Muscle of back (tissue), 13 donors: ENCODE data around the gene HAT1. TPM values are rescaled to one million over a fixed set of nuclear protein-coding genes. Genes with fewer than 3 reads are reported as not detected.
"Not testable (repeated sequence)": the region's sequence is repeated elsewhere in the genome, so short reads cannot be mapped to it uniquely, and the experiment has no call there.

Experiments
- DNase-seq, 3 donors: peaks; one replicate each; pipeline versions ENCODE4 v3.0.0 to v3.0.0-alpha.2; 2013
- long read RNA-seq, 9 donors: transcript quantifications; one replicate each; lab custom pipeline, GENCODE V29; 2026
- polyA plus RNA-seq, 10 donors: library from polyadenylated mRNA; unstranded; fragments of 120-200 nt; gene quantifications; one replicate each; pipeline ENCODE4 v1.2.1, GENCODE V29; 2013; ENCODE audit not compliant: insufficient read length in 10 of 10

The HAT1 gene, protein sequence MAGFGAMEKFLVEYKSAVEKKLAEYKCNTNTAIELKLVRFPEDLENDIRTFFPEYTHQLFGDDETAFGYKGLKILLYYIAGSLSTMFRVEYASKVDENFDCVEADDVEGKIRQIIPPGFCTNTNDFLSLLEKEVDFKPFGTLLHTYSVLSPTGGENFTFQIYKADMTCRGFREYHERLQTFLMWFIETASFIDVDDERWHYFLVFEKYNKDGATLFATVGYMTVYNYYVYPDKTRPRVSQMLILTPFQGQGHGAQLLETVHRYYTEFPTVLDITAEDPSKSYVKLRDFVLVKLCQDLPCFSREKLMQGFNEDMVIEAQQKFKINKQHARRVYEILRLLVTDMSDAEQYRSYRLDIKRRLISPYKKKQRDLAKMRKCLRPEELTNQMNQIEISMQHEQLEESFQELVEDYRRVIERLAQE
- polyA plus RNA-seq, result 10 to 100 TPM; 36.8 to 47.5 (median 39.9) TPM
- long read RNA-seq, donor 1, transcript HAT1-201 (11 exons, 1,626 nt), result major isoform, 11 of 12 reads
- long read RNA-seq, donor 1, partial matches to known transcripts, result 0 of 12 reads
- long read RNA-seq, donor 1, other reads (novel, unspliced or antisense), result 0 of 12 reads
- long read RNA-seq, donor 2, transcript HAT1-201 (11 exons, 1,626 nt), result major isoform, 5 of 12 reads
- long read RNA-seq, donor 2, partial matches to known transcripts, result 5 of 12 reads
- long read RNA-seq, donor 2, other reads (novel, unspliced or antisense), result 0 of 12 reads
- long read RNA-seq, donor 3, result 0 reads
- long read RNA-seq, donor 4, transcript HAT1-201 (11 exons, 1,626 nt), result major isoform, 6 of 6 reads
- long read RNA-seq, donor 4, partial matches to known transcripts, result 0 of 6 reads
- long read RNA-seq, donor 4, other reads (novel, unspliced or antisense), result 0 of 6 reads
- long read RNA-seq, donor 5, transcript HAT1-201 (11 exons, 1,626 nt), result major isoform, 11 of 11 reads
- long read RNA-seq, donor 5, partial matches to known transcripts, result 0 of 11 reads
- long read RNA-seq, donor 5, other reads (novel, unspliced or antisense), result 0 of 11 reads
- long read RNA-seq, donor 6, transcript HAT1-201 (11 exons, 1,626 nt), result major isoform, 11 of 12 reads
- long read RNA-seq, donor 6, partial matches to known transcripts, result 0 of 12 reads
- long read RNA-seq, donor 6, other reads (novel, unspliced or antisense), result 0 of 12 reads
- long read RNA-seq, donor 7, transcript HAT1-201 (11 exons, 1,626 nt), result major isoform, 9 of 10 reads
- long read RNA-seq, donor 7, partial matches to known transcripts, result 0 of 10 reads
- long read RNA-seq, donor 7, other reads (novel, unspliced or antisense), result 0 of 10 reads
- long read RNA-seq, donor 8, transcript HAT1-201 (11 exons, 1,626 nt), result major isoform, 9 of 17 reads
- long read RNA-seq, donor 8, partial matches to known transcripts, result 8 of 17 reads
- long read RNA-seq, donor 8, other reads (novel, unspliced or antisense), result 0 of 17 reads
- long read RNA-seq, donor 9, partial matches to known transcripts, result 0 of 1 reads
- long read RNA-seq, donor 9, other reads (novel, unspliced or antisense), result 0 of 1 reads

DNA sequence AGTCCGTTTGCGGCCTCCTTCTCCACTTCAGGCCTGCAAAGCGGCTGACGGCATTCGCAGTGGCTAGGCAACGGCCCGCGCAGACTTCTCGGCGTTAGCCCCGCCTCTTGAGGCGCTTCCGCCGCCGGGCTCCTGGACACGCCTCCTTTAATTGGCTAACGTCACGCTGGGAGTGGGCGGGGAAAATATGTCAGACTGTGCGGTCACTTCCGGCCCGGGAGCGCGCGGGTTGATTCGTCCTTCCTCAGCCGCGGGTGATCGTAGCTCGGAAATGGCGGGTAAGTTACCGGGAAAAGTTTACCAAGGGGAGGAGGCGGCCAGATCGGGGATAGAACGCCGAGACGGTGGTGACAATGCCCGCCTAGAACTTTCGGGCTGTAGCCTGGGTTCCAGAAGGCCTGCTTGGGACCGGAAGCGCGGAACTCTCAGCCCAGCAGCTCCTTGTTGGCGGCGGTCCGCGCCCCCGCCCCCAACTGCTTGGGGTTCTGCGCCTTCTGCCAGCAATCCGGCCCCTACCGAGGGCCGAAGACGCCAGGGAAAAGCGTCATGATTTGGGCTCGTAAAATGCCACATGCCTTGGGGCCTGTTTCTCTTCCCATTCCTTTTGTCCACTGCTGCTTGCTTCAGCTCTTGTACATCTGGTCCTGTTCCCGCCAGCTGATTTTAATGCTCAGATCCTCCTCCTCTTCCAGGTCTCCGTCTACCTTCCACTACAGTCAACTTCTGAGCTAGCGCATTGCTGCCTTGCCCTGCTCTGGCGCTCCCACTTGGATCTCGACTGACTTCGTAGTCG is at the start of gene HAT1:
HAT1 (plus strand) TSS at position 232 of the 793 bp plus-strand sequence; CDS start at position 272, 40 bp downstream.
- peak; percentile 98 to 99 (median 99) for DNase-seq

DNA sequence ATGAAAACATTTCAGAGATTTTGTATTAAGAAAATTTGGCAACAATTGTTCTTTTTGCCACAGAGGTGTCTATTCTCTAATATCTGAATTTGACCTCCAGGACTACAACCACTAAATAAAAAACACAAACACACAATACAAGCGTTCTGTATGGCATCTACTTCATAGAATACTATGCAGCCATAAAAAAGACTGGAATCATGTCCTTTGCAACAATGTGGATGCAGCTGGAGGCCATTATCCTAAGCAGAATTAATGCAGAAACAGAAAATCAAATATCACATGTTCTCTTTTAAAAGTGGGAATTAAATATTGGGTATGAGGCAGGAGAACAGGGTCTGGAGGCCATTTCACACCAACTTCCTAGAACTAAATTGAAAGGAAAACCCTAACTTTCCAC is 47.7 kb upstream of the HAT1 start:
- no peak for DNase-seq

DNA sequence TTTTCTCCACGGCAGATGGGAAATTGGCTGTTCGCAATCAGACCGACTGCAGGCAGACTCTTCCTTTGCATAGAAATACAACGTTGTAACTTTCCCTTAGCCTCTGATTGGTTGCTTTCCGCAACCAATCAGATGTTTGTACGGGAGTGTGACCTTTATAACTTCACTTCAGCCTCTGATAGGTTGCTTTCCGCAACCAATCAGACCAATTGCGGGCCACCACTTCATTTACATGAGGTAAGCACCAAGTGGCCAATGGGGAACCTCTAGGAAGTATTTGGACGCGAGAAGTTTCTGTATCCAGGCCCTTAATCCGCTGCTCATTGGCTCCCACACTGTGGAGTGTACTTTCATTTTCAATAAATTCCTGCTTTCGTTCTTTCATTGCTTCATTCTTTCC is 47.3 kb upstream of the HAT1 start:
- DNase-seq, result no peak

DNA sequence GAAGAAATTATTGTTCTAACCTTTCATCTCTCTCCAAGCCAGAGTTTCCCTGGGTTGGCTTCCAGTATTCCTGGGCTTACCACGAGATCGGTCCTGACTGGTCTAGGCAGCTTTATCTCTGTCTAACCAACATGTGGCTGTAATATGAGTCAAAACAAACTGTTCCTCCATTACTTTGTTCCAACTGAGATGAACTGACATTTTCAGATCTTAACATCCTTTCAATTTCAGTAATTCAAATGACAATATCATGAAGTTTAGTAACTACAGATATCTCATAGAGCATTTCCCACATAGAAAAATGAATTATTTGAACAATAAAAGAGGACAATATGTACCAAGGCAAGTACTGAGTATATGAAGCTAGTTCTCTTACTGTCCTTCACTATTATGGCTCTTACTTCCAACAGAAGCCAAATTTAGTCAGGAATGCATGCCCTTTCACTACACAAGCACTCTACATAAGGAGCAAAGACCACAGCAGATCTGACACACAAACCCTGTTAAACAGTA is 43.7 kb upstream of the HAT1 start:
- peak in 1 of 3 donors; percentile 13 for DNase-seq

DNA sequence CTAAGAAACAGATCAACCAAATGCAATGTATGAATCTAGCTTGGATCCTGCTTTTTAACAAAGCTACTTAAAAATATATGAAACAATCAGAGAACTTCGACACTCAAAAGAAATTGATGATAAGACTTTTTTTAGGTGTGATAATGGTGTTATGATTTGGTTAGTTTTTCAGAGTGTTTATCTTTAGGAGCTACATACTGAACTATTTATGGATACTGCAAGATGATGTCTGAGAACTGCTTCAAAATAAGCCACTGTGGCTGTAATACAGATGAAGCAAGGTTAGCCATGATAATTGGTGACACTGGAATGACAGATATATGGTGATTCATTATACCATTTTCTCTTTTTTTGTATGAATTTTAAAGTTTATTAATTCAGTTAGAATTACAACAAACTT is 42.4 kb upstream of the HAT1 start:
- no peak for DNase-seq

DNA sequence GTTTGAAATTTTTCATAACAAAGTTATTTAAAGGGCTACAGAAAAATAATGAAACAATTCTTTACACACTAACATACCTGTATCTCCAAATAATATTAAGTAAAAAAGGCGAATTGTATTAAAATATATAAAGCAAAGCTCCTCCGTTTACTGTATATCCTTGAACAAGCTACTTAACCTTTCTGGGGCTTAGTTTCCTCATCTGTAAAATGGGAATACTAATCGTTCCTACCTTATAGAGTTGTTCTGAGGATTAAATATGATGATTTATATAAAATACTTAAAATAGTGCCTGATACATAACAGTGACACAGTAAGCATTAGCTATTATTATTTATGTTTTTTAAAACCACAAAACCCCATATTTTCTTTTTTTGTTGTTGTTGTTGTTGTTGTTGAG is 41.5 kb upstream of the HAT1 start:
- DNase-seq, result no peak

DNA sequence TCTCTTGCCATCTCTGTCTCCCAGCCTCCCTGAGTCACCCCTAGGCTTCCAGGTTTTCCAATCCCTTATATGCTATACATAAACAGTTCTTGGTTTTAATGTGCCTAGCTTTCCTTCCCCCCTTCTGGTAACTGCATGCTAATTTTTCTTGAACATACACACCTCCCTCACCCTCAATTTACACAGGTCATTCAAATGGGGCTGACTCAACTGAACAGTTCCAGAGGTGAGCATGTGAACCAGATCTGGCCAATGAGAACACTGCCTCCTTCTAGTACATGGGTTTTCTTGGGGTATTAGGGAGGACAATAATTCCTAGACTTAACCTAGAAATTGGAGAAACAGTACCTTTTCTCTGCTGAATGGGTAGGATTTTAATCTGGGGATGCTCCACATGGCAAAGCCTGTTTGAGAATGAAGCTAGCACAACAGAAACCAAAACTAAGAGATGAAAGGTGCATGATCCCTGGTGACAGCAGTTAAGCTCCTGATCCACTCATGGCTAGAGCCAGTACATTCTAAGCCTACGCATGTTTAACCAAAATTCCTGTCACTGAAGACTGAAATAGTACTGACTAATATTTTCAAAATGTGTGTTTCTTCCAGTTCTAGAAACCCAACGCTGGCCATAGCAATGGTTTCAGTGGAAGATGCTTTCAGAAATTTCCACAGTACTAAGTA is 40.0 kb upstream of the HAT1 start:
- DNase-seq, result no peak

DNA sequence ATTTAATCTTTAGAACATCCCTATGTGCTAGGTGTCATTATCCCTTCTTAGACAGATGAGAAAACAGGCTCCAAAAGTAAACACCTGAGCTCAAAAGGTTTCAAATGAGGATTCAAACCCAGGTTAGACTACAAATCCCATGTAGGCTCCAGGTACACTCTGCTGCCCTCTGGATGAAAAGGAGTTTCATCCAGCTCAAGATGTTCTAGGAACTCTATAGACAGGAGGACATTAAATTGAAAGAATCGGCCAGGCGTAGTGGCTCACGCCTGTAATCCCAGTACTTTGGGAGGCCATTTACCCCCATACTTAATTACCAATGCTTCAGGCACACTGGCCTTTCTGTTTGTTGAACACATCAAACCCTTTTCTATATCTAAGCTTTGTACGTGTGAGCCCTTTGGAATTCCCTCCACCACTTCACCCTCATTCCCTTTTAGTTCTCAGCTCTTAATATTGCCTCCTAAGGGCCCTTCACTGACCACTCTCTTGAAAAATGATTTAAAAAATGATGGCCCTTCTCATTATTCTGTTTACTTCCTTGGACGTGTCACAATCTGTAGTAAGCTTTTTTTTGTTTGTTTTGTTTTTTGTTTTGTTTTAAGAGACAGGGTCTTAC is 38.9 kb upstream of the HAT1 start:
- no peak for DNase-seq

DNA sequence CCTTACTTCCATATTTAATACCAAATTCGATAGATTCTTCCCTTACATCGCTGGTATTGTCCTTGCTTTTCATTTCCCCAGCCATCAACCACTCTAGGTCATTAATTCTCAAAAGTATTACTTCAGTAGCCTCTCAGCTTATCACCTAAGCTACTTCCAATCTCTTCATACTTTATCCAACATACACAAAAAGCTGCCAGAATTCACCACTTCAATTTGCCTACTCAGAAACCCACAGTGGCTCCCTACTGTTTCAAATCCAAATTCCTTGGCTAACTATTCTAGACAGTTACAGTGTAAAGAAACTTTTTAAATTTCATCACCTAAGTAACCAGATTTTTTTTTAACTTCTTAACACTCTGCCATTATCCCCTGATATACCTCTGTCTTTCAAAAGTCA is 32.9 kb upstream of the HAT1 start:
- no peak for DNase-seq

DNA sequence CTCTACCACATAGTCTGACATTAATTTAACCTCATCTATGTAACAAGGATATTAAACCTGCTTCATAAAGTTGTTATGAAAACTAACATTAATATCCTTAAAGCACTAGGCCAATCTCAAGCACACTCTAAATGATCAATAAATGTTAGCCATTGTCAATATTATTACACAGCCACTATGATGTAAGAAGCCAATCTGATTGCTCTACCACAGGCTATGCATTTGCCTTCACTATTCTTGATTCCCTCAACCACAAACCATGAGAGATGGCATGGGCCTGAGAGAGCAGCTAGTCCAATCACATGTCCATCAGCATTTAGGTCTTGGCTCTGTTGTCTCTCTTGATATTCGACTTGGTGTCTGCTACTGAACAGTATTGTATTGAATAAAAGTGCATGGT is 32.5 kb upstream of the HAT1 start:
- DNase-seq, result no peak

DNA sequence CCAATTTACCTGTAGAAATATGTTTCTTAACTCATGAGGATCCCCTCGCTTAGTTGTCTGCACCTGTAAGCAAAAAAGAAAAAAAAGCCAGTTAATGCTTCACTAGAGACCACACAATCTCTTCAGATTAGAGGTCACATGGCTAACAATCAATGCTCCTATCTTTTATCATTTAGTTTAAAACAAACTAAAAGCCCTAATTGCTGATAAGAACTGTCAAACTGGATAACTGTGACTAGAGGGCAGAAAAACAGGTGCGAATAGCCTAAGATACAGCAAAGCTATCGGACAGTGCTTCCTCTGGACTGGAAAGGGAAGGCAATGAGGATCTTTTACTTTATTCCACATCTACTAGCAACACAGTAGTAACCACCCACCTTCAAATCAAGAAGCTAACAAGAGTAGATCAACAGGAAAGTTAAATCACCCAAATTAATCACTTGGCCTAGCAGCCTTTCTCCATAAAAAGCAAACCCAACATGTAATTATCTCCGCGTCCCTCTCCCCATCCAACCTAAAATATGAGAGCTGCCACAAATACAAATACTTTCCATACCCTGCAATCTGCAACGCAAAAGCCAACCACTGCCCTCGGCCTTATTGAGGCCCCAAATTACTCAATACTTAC is 29.0 kb upstream of the HAT1 start:
- no peak for DNase-seq

DNA sequence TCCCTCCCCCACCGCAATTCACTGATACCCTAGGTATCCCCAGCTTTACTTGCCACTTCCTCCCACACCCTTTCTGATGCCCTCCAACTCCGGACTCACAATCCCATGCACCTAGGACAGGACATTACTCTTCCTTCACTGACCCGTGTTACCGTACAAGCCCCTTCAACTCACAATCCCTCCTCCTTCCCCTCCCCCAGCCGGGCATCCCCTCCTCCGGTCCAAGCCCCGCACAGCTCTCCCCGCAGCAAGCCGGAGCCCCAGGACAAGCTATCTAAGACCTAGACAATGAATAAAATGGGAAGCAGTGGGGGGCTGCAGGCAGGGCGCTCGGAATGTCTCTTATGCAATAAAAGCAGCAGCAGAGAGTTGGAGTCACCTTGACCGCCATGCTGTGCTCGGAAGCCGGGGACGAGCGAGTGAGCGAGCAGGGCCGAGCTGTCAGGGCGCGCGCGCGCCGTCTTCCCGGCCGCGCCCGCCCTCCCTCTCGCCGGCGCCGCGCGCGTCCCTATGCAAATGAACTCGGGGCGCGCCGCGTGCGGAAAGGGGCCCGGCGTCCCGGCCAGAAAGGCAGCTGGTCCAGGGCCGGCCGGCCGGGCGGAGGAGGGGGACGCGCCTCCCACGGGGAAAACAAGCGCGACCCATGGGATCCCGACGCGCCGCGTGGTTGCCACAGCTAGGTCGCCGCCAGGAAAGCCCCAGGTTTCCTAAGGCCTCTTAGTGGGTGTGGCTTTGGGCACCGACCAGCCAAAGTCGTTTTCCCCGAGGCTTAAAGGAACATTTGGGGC is 28.2 kb upstream of the HAT1 start, which contains the start of gene SLC25A12:
SLC25A12 (minus strand) TSS at position 421 of the 788 bp plus-strand sequence; CDS start at position 391, 30 bp downstream.
- peak; percentile 83 to 95 (median 92) for DNase-seq

DNA sequence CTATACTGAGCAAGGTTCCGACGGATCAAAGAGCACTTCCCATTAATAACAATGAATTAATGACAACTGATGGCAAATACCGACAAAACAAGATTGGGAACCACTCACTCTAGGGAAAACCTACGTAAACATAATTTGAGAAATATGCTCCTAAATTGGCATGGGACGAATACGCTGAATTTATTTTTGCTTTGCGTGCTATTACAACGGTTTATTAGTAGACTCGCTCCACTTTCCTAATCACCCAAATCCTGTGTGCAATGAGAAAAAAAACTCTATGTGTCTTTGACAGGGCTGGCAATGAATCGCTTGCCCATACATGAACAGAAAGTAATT is 27.7 kb upstream of the HAT1 start:
- no peak for DNase-seq

DNA sequence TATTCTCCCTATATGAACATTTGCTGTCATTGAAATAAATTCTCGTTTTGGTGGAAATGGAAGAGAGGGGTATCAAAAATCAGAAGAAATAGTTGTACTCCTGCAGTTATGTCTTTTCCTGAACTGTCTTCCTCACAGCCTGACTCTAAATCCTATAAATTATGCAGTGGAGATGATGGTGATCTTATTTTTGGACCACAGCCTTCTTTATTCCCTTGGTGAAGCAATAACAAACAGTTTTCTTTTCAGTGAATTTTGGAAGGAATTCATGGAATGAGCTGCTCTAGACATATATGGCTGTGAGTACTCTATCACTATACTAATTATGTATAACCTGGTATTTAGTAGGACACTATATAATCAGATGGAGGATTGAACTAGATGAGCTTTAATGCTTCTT is 26.5 kb upstream of the HAT1 start:
- DNase-seq, result peak in 2 of 3 donors; percentile 46 to 47

DNA sequence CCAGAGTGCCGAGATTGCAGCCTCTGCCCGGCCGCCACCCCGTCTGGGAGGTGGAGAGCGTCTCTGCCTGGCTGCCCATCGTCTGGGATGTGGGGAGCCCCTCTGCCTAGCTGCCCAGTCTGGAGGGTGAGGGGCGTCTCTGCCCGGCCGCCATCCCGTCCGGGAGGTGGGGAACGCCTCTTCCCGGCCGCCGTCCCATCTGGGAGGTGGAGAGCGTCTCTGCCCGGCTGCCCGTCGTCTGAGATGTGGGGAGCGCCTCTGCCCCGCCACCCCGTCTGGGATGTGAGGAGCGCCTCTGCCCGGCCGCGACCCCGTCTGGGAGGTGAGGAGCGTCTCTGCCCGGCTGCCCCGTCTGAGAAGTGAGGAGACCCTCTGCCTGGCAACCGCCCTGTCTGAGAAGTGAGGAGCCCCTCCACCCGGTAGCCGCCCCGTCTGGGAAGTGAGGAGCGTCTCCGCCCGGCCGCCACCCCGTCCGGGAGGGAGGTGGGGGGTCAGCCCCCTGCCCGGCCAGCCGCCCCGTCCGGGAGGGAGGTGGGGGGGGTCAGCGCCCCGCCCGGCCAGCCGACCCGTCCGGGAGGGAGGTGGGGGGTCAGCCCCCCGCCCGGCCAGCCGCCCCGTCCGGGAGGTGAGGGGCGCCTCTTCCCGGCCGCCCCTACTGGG is 22.5 kb upstream of the HAT1 start:
- DNase-seq, result not testable (repeated sequence)

DNA sequence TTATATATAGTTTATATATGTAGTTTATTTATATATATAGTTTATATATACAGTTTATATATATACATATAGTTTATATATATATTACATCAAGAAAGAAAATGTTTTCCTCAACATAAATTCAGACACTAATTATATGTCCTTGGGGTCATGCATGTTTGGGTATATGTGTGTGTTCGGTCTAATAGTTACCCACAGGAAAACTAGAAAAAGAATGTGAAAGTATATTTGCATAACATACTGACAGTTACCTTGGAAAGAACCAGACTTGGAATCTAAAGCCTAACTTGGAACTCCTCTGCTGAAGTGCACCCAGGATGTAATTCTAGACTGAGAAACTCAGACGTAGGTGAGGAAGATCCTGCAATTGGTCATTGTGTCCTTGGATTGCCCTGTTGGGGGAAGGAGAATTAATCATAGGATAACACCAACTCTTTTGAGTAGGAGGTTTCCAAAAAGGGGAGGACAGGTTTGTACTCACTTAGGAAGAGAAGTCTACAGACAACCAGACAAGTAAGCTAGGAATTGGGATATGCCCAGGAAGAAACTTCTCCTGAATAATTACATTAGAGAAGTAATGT is 19.3 kb upstream of the HAT1 start:
- no peak for DNase-seq

DNA sequence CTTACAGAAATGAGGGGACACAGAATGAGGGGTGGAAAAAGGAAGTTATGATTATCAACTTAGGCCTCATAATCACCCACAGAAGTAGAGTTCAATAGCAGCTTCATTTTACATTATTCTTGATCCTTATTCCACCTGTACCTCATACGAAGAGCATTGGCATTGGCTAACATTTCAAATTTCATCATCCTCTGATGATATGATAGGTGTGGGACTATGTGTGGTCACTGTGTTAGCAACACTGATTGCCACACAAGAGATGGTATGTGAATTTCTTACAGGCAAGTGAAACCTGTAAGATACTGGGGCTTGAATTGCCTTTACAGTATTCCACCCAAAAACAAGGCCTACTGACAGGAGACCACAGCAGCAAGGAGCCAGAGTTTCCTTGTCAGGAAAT is 14.0 kb upstream of the HAT1 start:
- DNase-seq, result no peak
